ENCODE measurements around the gene ORC3.

ORC3 gene

GRCh38 chr6:87698547-87699006 is 108.6 kb downstream of the ORC3 start:
- DNase-seq: no peak
- Histone ChIP-seq H3K27ac (no peak overlapping the region), H3K36me3 (peaks cover 16% of the 10 kb centered on the region), H3K27me3 (ENCODE audit: insufficient read depth, low read depth, severe bottlenecking) (no peaks in the 10 kb centered on the region), H3K9me3 (ENCODE audit: severe bottlenecking) (no peaks in the 10 kb centered on the region), H3K4me3 (ENCODE audit: low read depth, low read length) (no peak overlapping the region)
- no peak for TF ChIP-seq CTCF (IDR thresholded peaks at IDR 0.05; ENCODE audit: low read depth, low read length)

GRCh38 chr6:87699576-87699975 is 109.6 kb downstream of the ORC3 start:
- no peak overlapping the region for H3K4me3 ChIP-seq (ENCODE audit: low read depth, low read length)
- TF ChIP-seq CTCF (IDR thresholded peaks at IDR 0.05; ENCODE audit: low read depth, low read length): no peak
- H3K27ac ChIP-seq: no peak overlapping the region
- H3K36me3 ChIP-seq: peaks cover 16% of the 10 kb centered on the region
- no peaks in the 10 kb centered on the region for H3K27me3 ChIP-seq (ENCODE audit: insufficient read depth, low read depth, severe bottlenecking)
- no peaks in the 10 kb centered on the region for H3K9me3 ChIP-seq (ENCODE audit: severe bottlenecking)
- no peak for DNase-seq

DNA sequence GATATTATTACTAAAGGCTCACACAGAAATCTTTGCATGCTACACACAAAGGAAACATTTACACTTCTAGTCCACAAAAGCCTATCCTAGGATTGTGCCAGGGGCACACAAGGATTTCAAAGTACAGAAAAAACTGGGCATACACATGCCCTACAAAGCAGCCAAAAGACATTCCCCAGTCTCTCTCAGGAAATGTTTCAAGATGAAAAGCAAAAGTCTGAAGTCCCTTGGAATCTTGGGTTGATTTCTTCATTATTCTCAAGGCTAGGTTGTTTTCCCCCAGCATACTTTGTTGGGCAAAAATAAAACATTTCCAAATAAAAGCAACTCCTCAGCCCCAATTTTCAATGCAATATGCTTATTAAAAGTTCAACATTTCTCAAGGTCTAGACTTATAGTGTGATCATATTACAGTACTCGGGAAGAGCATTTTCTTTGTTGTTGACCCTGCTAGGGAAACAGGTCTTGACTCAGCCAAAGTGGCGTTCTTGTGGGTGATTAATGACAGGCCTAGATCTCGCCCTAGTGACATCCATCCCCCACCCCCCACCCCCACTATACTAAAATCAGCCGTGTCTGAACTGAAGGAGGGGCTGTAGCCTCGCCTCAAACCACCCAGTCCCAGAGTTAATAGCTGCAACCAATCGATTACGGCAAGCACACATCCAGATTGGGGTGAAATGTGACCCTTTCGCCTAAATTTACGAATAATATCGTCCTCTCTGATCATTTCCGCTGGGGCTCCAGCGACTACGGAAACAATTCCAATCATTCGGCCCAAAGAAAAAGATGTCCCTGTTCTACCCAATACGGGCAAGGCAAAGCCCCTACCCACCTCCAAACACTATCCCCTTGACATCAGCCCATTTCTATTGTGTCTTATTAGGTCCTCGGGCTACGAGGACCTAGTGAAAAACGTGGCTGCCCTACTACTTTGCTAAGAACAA is 110.7 kb downstream of the ORC3 start:
- DNase-seq: peak; percentile 36
- no peaks in the 10 kb centered on the region for H3K9me3 ChIP-seq (ENCODE audit: severe bottlenecking)
- H3K27ac ChIP-seq: peak overlapping the region; percentile 91
- no peaks in the 10 kb centered on the region for H3K27me3 ChIP-seq (ENCODE audit: insufficient read depth, low read depth, severe bottlenecking)
- peaks cover 16% of the 10 kb centered on the region for H3K36me3 ChIP-seq
- no peak for TF ChIP-seq CTCF (IDR thresholded peaks at IDR 0.05; ENCODE audit: low read depth, low read length)
- H3K4me3 ChIP-seq (ENCODE audit: low read depth, low read length): peak overlapping the region; percentile 92

- peak; percentile 27 for DNase-seq
- H3K36me3 ChIP-seq: peaks cover 16% of the 10 kb centered on the region
- TF ChIP-seq CTCF (IDR thresholded peaks at IDR 0.05; ENCODE audit: low read depth, low read length): no peak
- H3K9me3 ChIP-seq (ENCODE audit: severe bottlenecking): no peaks in the 10 kb centered on the region
- peak overlapping the region; percentile 91 for H3K27ac ChIP-seq
- no peaks in the 10 kb centered on the region for H3K27me3 ChIP-seq (ENCODE audit: insufficient read depth, low read depth, severe bottlenecking)
- peak overlapping the region; percentile 92 for H3K4me3 ChIP-seq (ENCODE audit: low read depth, low read length)
Observed at GRCh38 chr6:87701344-87701675, 111.4 kb downstream of the ORC3 start.

- peak; percentile 97 for DNase-seq
- no peaks in the 10 kb centered on the region for H3K9me3 ChIP-seq (ENCODE audit: severe bottlenecking)
- no peaks in the 10 kb centered on the region for H3K27me3 ChIP-seq (ENCODE audit: insufficient read depth, low read depth, severe bottlenecking)
- H3K4me3 ChIP-seq (ENCODE audit: low read depth, low read length): peak within 1 kb of the TSS; percentile 92
- peaks cover 16% of the 10 kb centered on the region for H3K36me3 ChIP-seq
- TF ChIP-seq CTCF (IDR thresholded peaks at IDR 0.05; ENCODE audit: low read depth, low read length): no peak
- peak within 1 kb of the TSS; percentile 91 for H3K27ac ChIP-seq
Observed at GRCh38 chr6:87701676-87702588, 112.0 kb downstream of the ORC3 start, which contains the start of gene AKIRIN2. Gene AKIRIN2 (minus strand): TSS chr6:87702233. CDS start chr6:87701684, 549 bp downstream.
